Measurements from ENCODE around the gene SPATA25. TPM values are rescaled to one million over a fixed set of nuclear protein-coding genes. Genes with fewer than 3 reads are reported as not detected.

SPATA25 gene
- total RNA-seq, 4 donors from 2014 or later, result 2.6 to 16.2 (median 6.0) TPM

DNA sequence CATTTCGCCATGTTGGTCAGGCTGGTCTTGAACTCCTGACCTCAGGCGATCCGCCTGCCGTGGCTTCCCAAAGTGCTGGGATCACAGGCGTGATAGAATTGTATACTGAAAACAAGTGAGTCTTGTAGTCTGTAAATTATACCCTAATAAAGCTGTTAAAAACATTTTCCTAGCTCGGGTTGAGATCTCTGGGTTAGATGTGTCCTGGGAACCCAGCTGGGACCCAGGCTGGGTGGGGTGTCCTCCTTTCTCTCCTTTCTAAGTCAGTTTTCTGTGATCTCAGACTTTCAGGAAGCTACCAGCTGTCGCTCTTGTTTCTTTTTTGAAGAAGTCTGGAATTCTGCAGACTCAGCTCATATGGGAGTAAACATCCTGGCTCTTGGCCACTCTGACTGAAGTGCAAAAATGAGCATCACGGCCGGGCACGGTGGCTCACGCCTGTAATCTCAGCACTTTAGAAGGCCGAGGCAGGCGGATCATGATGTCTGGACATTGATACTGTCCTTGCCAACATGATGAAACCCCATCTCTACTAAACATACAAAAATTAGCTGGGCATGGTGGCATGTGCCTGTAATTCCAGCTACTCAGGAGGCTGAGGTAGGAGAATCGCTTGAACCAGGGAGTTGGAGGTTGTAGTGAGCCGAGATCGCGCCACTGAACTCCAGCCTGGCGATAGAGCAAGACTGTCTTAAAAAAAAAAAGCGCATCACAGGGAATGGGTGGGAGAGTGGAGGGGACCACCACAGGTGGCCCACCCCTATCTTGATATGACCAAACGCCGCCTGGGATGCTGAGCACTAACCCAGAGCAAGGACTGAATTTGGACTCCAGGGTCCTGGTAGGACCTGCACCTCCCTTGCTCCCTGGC lies 37.2 kb upstream of the SPATA25 start:
- no peaks in the 10 kb centered on the region for H3K36me3 ChIP-seq
- no peaks in the 10 kb centered on the region for H3K27me3 ChIP-seq
- peaks cover 0 to 10% of the 10 kb centered on the region in 2 donors for H3K4me1 ChIP-seq
- H3K4me3 ChIP-seq, result peak overlapping the region in 1 of 2 donors; percentile 4
- no peak for TF ChIP-seq POLR2A (IDR thresholded peaks at IDR 0.05)
- TF ChIP-seq, protein P1, sequence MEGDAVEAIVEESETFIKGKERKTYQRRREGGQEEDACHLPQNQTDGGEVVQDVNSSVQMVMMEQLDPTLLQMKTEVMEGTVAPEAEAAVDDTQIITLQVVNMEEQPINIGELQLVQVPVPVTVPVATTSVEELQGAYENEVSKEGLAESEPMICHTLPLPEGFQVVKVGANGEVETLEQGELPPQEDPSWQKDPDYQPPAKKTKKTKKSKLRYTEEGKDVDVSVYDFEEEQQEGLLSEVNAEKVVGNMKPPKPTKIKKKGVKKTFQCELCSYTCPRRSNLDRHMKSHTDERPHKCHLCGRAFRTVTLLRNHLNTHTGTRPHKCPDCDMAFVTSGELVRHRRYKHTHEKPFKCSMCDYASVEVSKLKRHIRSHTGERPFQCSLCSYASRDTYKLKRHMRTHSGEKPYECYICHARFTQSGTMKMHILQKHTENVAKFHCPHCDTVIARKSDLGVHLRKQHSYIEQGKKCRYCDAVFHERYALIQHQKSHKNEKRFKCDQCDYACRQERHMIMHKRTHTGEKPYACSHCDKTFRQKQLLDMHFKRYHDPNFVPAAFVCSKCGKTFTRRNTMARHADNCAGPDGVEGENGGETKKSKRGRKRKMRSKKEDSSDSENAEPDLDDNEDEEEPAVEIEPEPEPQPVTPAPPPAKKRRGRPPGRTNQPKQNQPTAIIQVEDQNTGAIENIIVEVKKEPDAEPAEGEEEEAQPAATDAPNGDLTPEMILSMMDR (IDR thresholded peaks at IDR 0.05), result no peak
- intact Hi-C loops (cut with DNase I; ENCODE audit: low total_unique reads), result no loop called here
- peak; percentile 62 to 77 for DNase-seq
- H3K9me3 ChIP-seq, result no peaks in the 10 kb centered on the region
- H3K27ac ChIP-seq, result peak overlapping the region; percentile 78 to 94

GRCh38 chr20:45921337-45922189 lies 34.1 kb upstream of the SPATA25 start:
- no peaks in the 10 kb centered on the region for H3K9me3 ChIP-seq
- H3K36me3 ChIP-seq, result no peaks in the 10 kb centered on the region
- H3K4me1 ChIP-seq, result peaks cover 0 to 17% of the 10 kb centered on the region in 2 donors
- H3K27me3 ChIP-seq, result no peaks in the 10 kb centered on the region
- TF ChIP-seq, protein P1 (IDR thresholded peaks at IDR 0.05), result no peak
- TF ChIP-seq POLR2A (IDR thresholded peaks at IDR 0.05), result no peak
- H3K27ac ChIP-seq, result peak overlapping the region; percentile 76 to 82
- no peak overlapping the region for H3K4me3 ChIP-seq
- intact Hi-C loops (cut with DNase I; ENCODE audit: low total_unique reads), result no loop called here
- no peak for DNase-seq

DNA sequence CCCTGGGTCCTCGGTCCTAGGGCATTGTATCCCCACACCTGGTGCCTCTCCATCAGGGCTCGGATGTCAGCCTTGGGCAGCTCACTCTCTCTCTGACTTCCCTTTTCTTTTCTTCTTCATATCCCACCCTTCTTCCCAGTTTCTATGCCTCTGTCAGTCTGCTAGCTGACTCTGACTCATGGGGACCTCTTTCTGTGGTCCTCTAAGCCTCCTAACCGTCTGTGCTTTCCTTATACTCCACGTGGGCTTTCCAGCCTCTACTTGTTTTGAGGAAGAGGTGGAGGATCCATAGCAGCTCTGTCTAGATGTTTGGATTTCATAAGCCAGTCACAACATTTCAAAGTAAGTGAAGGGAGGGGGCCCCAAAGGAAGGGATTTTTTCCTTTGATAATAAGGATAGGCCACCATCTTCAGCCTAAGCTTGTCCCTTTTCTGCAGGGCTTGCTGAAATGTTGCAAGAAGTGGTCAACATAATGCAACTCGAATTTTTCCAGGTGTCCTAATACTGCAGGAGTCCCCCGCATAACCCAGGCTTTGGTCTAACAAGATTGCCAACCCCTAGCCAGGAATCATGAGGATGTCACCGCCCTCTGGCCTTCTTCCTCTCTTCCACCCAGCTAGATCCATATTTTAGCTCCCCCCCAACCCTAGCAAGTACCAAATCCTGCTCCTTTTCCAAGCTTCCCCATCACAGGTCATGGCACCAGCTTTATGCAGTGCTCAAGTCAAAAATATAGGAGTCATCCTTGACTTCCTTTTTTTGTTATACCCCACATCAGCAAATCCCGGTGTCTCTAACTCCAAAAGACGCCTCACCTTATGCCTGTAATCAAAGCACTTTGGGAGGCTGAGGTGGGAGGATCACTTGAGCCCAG lies 33.3 kb upstream of the SPATA25 start:
- peaks cover 0 to 17% of the 10 kb centered on the region in 2 donors for H3K4me1 ChIP-seq
- DNase-seq, result no peak

GRCh38 chr20:45919542-45920399 lies 32.3 kb upstream of the SPATA25 start:
- H3K9me3 ChIP-seq, result no peaks in the 10 kb centered on the region
- peak; percentile 72 to 84 for DNase-seq
- H3K36me3 ChIP-seq, result no peaks in the 10 kb centered on the region
- TF ChIP-seq, protein P1 (IDR thresholded peaks at IDR 0.05), result no peak
- TF ChIP-seq POLR2A (IDR thresholded peaks at IDR 0.05), result no peak
- H3K4me3 ChIP-seq, result no peak overlapping the region
- intact Hi-C loops (cut with DNase I; ENCODE audit: low total_unique reads), result no loop called here
- peak overlapping the region; percentile 76 to 82 for H3K27ac ChIP-seq
- no peaks in the 10 kb centered on the region for H3K27me3 ChIP-seq
- peaks cover 0 to 17% of the 10 kb centered on the region in 2 donors for H3K4me1 ChIP-seq

More for the DNA sequence above, 33.3 kb upstream of the SPATA25 start:
- no peak overlapping the region for H3K4me3 ChIP-seq
- no peaks in the 10 kb centered on the region for H3K9me3 ChIP-seq
- TF ChIP-seq, protein P1 (IDR thresholded peaks at IDR 0.05), result no peak
- no peaks in the 10 kb centered on the region for H3K27me3 ChIP-seq
- no peaks in the 10 kb centered on the region for H3K36me3 ChIP-seq
- H3K27ac ChIP-seq, result peak overlapping the region; percentile 76 to 82
- intact Hi-C loops (cut with DNase I; ENCODE audit: low total_unique reads), result no loop called here

Data from uterus (tissue), 4 donors.